ENCODE results near the gene P2RX6.

DNA sequence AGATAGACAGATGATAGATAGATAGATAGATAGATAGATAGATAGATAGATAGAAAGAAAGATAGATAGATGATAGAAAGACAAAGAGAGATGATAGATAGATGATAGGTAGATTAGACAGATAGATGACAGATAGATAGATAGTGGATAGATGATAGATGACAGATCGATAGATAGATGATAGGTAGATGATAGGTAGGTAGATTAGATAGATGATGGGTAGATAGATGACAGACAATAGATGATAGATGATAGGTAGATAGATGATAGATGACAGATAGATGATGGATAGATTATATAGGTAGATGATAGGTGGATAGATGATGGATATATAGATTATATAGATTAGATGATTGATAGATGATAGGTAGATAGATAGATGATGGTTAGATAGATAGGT is 28.6 kb upstream of the P2RX6 start:
- TF ChIP-seq, protein P1, sequence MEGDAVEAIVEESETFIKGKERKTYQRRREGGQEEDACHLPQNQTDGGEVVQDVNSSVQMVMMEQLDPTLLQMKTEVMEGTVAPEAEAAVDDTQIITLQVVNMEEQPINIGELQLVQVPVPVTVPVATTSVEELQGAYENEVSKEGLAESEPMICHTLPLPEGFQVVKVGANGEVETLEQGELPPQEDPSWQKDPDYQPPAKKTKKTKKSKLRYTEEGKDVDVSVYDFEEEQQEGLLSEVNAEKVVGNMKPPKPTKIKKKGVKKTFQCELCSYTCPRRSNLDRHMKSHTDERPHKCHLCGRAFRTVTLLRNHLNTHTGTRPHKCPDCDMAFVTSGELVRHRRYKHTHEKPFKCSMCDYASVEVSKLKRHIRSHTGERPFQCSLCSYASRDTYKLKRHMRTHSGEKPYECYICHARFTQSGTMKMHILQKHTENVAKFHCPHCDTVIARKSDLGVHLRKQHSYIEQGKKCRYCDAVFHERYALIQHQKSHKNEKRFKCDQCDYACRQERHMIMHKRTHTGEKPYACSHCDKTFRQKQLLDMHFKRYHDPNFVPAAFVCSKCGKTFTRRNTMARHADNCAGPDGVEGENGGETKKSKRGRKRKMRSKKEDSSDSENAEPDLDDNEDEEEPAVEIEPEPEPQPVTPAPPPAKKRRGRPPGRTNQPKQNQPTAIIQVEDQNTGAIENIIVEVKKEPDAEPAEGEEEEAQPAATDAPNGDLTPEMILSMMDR (IDR thresholded peaks at IDR 0.05), result no peak
- TF ChIP-seq ZFX (IDR thresholded peaks at IDR 0.05; ENCODE audit: borderline replicate concordance), result no peak
